PFSK-1 (cell line): ENCODE measurements around the gene CCS.

Source experiments
- FOXP2 ChIP-seq: optimal IDR thresholded peaks from 2 replicates; pipeline ENCODE3; 2011; ENCODE audit warnings: borderline replicate concordance, control low read depth, inconsistent platforms; ENCODE audit not compliant: insufficient read depth; ENCODE audit errors: extremely low read length, extremely low read depth
- POLR2AphosphoS5 ChIP-seq: IDR thresholded peaks from 2 replicates; pipeline ENCODE4 v1.6.1; 2012; ENCODE audit warnings: low read depth, mild to moderate bottlenecking, control low read depth, low read length, moderate library complexity
- REST ChIP-seq, 2 experiments: IDR thresholded peaks; 2 replicates each; pipeline versions ENCODE4 v1.6.1 to v1.8.0; 2011 to 2012; ENCODE audit warnings: low read depth in 2 of 2, low read length in 2 of 2, control low read depth in 1 of 2, inconsistent platforms in 1 of 2, mild to moderate bottlenecking in 1 of 2, moderate library complexity in 1 of 2; ENCODE audit not compliant: insufficient read depth in 1 of 2
- SIN3A ChIP-seq: IDR thresholded peaks from 2 replicates; pipeline ENCODE4 v1.6.1; 2012; ENCODE audit warnings: mild to moderate bottlenecking, low read length, moderate library complexity, borderline replicate concordance; ENCODE audit not compliant: insufficient read depth
- TAF1 ChIP-seq: IDR thresholded peaks from 2 replicates; pipeline ENCODE4 v1.6.1; 2012; ENCODE audit warnings: low read length, control low read depth, borderline replicate concordance; ENCODE audit not compliant: insufficient read depth

Gene CCS

GRCh38 chr11:66570079-66570849 is 22.7 kb upstream of the CCS start:
- TF ChIP-seq FOXP2 (no peak), TAF1 (no peak), POLR2AphosphoS5 (no peak), REST (IDR thresholded peaks at IDR 0.05; ENCODE audit: insufficient read depth in 1 of 2, low read depth in 2 of 2, low read length in 2 of 2) (no peak), SIN3A (no peak)

GRCh38 chr11:66570850-66571180 is 22.2 kb upstream of the CCS start:
- TF ChIP-seq SIN3A (no peak), TAF1 (no peak), REST (IDR thresholded peaks at IDR 0.05; ENCODE audit: insufficient read depth in 1 of 2, low read depth in 2 of 2, low read length in 2 of 2) (no peak), POLR2AphosphoS5 (no peak), FOXP2 (no peak)

GRCh38 chr11:66579017-66579606 is 13.9 kb upstream of the CCS start:
- TF ChIP-seq POLR2AphosphoS5 (no peak), FOXP2 (peak; percentile 53), TAF1 (no peak), SIN3A (no peak), REST (IDR thresholded peaks at IDR 0.05; ENCODE audit: insufficient read depth in 1 of 2, low read depth in 2 of 2, low read length in 2 of 2) (no peak)

- no peak for TF ChIP-seq SIN3A
Observed at GRCh38 chr11:66580803-66581202, 12.2 kb upstream of the CCS start.

DNA sequence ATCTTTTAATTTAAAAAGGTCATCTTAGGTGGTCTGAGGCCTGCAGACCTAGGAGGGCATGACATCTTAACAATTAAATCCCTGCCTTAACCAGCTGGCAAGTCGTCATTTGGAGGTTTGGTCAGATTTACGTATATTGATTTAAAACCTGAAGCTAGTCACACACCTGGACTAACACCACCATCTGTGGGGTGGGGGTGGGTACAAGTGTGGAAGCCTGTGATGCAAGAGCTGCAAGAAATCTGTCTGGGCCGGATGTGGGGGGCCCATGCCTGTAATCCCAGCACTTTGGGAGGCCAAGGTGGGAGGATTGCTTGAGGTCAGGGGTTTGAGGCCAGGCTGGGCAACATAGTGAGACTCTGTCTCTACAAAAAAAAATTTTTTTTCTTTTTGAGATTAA is 11.7 kb upstream of the CCS start:
- TF ChIP-seq TAF1: no peak
- no peak for TF ChIP-seq FOXP2
- TF ChIP-seq SIN3A: no peak
- TF ChIP-seq REST (IDR thresholded peaks at IDR 0.05; ENCODE audit: insufficient read depth in 1 of 2, low read depth in 2 of 2, low read length in 2 of 2): no peak
- no peak for TF ChIP-seq POLR2AphosphoS5
